B cell (primary cell): Measurements from ENCODE around the gene HOXD1. TPM values are rescaled to one million over a fixed set of nuclear protein-coding genes. Genes with fewer than 3 reads are reported as not detected.

Source experiments
- ATAC-seq: fragments of 200-7000 bp; cut with Tn5 transposase; one replicate; pipeline ENCODE4 v1.10.0; 2021; ENCODE audit warnings: low read depth, mild to moderate bottlenecking, moderate number of reproducible peaks, moderate library complexity
- CTCF ChIA-PET: fragments of 350-600 bp; sonication (Branson Sonifier 250); formaldehyde crosslinking; loops from one replicate; lab custom pipeline; 2021; ENCODE audit warnings: antibody characterized with exemption, inconsistent platforms; lab: Charles Lee
- POLR2A ChIA-PET: fragments of 350-600 bp; sonication (Branson Sonifier 250); formaldehyde crosslinking; loops from one replicate; lab custom pipeline; 2021; ENCODE audit warnings: antibody characterized with exemption; lab: Charles Lee
- DNase-seq: peaks from one replicate; pipeline ENCODE4 v3.0.0; 2013
- H2AFZ ChIP-seq: 2 replicates; pipeline ENCODE4 v1.6.1; 2012; ENCODE audit warnings: mild to moderate bottlenecking, low read depth, low read length; ENCODE audit not compliant: insufficient read depth, poor library complexity, severe bottlenecking
- H3K27ac ChIP-seq, 2 donors: 1 replicate in 1 of 2; 2 replicates in 1 of 2; pipeline ENCODE4 v1.5.1; 2012 to 2013; ENCODE audit warnings: low read length in 2 of 2, mild to moderate bottlenecking in 2 of 2, moderate library complexity in 1 of 2
- H3K27me3 ChIP-seq, 4 experiments: fragments of 200-600 bp in 1 of 4; sonication (generic) in 1 of 4; replicated peaks in 1 of 4; 1 replicate in 2 of 4; 2 replicates in 2 of 4; pipeline versions ENCODE4 v1.6.1 to v1.7.0; 2013 to 2016; ENCODE audit warnings: low read length in 3 of 4, mild to moderate bottlenecking in 2 of 4, mixed read lengths in 1 of 4, moderate library complexity in 1 of 4; ENCODE audit not compliant: insufficient read depth in 4 of 4, control insufficient read depth in 3 of 4; ENCODE audit errors: control extremely low read depth in 1 of 4
- H3K36me3 ChIP-seq, 2 experiments: replicated peaks in 1 of 2; 1 replicate in 1 of 2; 2 replicates in 1 of 2; pipeline versions ENCODE4 v1.6.1 to v1.7.1; 2013; ENCODE audit warnings: low read length in 1 of 2; ENCODE audit not compliant: insufficient read depth in 2 of 2, control insufficient read depth in 1 of 2; ENCODE audit errors: control extremely low read depth in 1 of 2, extremely low read depth in 1 of 2
- H3K4me1 ChIP-seq, 2 donors: fragments of 200-600 bp in 1 of 2; sonication (generic) in 1 of 2; 1 replicate in 1 of 2; 2 replicates in 1 of 2; pipeline versions ENCODE4 v1.5.1 to v1.6.1; 2013 to 2017; ENCODE audit warnings: low read length in 2 of 2; ENCODE audit not compliant: control insufficient read depth in 2 of 2, insufficient read depth in 2 of 2
- H3K4me2 ChIP-seq: replicated peaks from 2 replicates; pipeline ENCODE3; 2012; ENCODE audit warnings: mild to moderate bottlenecking, low read depth, low read length; ENCODE audit not compliant: poor library complexity, severe bottlenecking
- H3K4me3 ChIP-seq, 5 experiments: fragments of 200-600 bp in 1 of 5; sonication (generic) in 1 of 5; 1 replicate in 3 of 5; 2 replicates in 2 of 5; pipeline versions ENCODE4 v1.5.1 to v1.7.0; 2011 to 2016; ENCODE audit warnings: low read length in 4 of 5, mild to moderate bottlenecking in 4 of 5, low read depth in 2 of 5, control low read depth in 1 of 5, moderate library complexity in 1 of 5; ENCODE audit not compliant: insufficient read depth in 1 of 5; ENCODE audit errors: control extremely low read depth in 1 of 5, extremely low read depth in 1 of 5
- H3K79me2 ChIP-seq: fragments of 200-600 bp; sonication (generic); one replicate; pipeline ENCODE4 v1.6.0; 2016; ENCODE audit warnings: low read length; ENCODE audit not compliant: control insufficient read depth, insufficient read depth
- H3K9ac ChIP-seq: fragments of 200-600 bp; sonication (generic); 2 replicates; pipeline ENCODE4 v1.6.1; 2017; ENCODE audit warnings: mild to moderate bottlenecking, low read length, moderate library complexity
- H3K9me3 ChIP-seq, 3 donors: one replicate each; pipeline versions ENCODE4 v1.6.1 to v1.7.1; 2013; ENCODE audit warnings: low read length in 2 of 3; ENCODE audit not compliant: control insufficient read depth in 2 of 3, insufficient read depth in 1 of 3; ENCODE audit errors: control extremely low read depth in 1 of 3
- H4K20me1 ChIP-seq: 2 replicates; pipeline ENCODE4 v1.6.0; 2012; ENCODE audit warnings: mild to moderate bottlenecking, low read length; ENCODE audit not compliant: insufficient read depth, control insufficient read depth, poor library complexity, severe bottlenecking
- H3K27ac Mint-ChIP-seq: one replicate; pipeline ENCODE4 v1.8.0; 2021; ENCODE audit warnings: mixed read lengths
- H3K27me3 Mint-ChIP-seq: one replicate; pipeline ENCODE4 v1.8.0; 2021; ENCODE audit warnings: mixed read lengths
- H3K4me1 Mint-ChIP-seq: one replicate; pipeline ENCODE4 v1.8.0; 2021; ENCODE audit warnings: mixed read lengths
- H3K4me3 Mint-ChIP-seq: one replicate; pipeline ENCODE4 v1.8.0; 2021; ENCODE audit warnings: mixed read lengths
- H3K9me3 Mint-ChIP-seq: one replicate; pipeline ENCODE4 v1.8.0; 2022; ENCODE audit warnings: mixed read lengths; ENCODE audit not compliant: insufficient read depth
- EZH2 ChIP-seq: IDR thresholded peaks from 2 replicates; pipeline ENCODE4 v1.6.1; 2012; ENCODE audit warnings: borderline replicate concordance, low read depth, mild to moderate bottlenecking, moderate library complexity, low read length; ENCODE audit not compliant: insufficient read depth, poor library complexity, severe bottlenecking
- whole genome bisulfite sequencing: methylation state at CpG from one replicate; pipeline ENCODE4 v1.1.5; 2013; ENCODE audit warnings: missing lambda C conversion rate; ENCODE audit not compliant: insufficient coverage; 5-methylcytosine and 5-hydroxymethylcytosine counted together
- intact Hi-C: fragments of 100-400 bp; cut with micrococcal nuclease; formaldehyde crosslinking; loops from one replicate; pipeline ENCODE4 v1.10.0; 2022
- polyA plus RNA-seq: library from polyadenylated mRNA; depleted of rRNA; stranded (reverse); fragments of >200 nt; gene quantifications from 2 replicates; pipeline ENCODE4 v1.2.3, GENCODE V29; 2012
- total RNA-seq, 2 donors: library from RNA; stranded (reverse); fragments of 120-200 nt in 1 of 2; gene quantifications; 1 replicate in 1 of 2; 2 replicates in 1 of 2; pipeline versions ENCODE4 v1.2.3 to v1.2.4, GENCODE V29; 2013 to 2022
- TF ChIP-seq, protein P1 (sequence below): fragments of 200-600 bp; IDR thresholded peaks from one replicate; pipeline ENCODE4 v1.8.0; 2022; ENCODE audit warnings: antibody characterized with exemption, mild to moderate bottlenecking

Gene HOXD1
- total and polyA plus RNA-seq, 2 donors (not counting 1 experiment from before 2014, with no cell fraction given) = not detected

DNA sequence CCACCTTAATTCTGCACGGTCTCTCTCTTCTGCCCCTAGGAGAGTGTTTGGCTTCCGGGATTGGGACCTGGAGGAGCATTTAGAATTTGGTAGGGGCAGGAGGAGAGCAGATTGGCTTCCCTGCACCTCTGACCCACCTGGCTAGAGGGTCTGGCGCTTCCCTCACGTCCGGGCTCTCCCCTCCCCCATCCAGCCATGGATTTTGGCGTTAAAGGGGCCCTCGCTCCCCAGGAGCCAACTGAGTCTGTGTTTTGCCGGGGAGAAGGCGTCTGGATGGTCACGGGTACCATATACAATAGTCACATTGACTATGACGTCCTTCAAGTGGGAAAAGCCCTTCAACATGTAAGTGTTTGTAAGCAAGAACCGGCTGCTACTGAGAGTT lies 24.8 kb upstream of the HOXD1 start:
- Mint-ChIP-seq H3K4me1 (peaks cover 6% of the 10 kb centered on the region), H3K27me3 (peaks cover 68% of the 10 kb centered on the region), H3K27ac (no peak overlapping the region), H3K4me3 (no peak overlapping the region), H3K9me3 (no peaks in the 10 kb centered on the region)
- no peaks in the 10 kb centered on the region for H4K20me1 ChIP-seq
- ChIA-PET CTCF (no interaction called here), POLR2A (no interaction called here)
- H2AFZ ChIP-seq = no peak overlapping the region
- H3K4me3 ChIP-seq = no peak overlapping the region
- H3K9me3 ChIP-seq = peaks cover 0 to 58% (median 0%) of the 10 kb centered on the region in 3 donors
- H3K4me1 ChIP-seq = peaks cover 9 to 16% of the 10 kb centered on the region in 2 donors
- H3K4me2 ChIP-seq = no peak overlapping the region
- no peak for ATAC-seq
- DNase-seq = no peak
- WGBS = no CpG with 5 or more reads among the region's 12 CpGs
- no peak overlapping the region for H3K27ac ChIP-seq
- no peak for TF ChIP-seq EZH2
- TF ChIP-seq, protein P1, sequence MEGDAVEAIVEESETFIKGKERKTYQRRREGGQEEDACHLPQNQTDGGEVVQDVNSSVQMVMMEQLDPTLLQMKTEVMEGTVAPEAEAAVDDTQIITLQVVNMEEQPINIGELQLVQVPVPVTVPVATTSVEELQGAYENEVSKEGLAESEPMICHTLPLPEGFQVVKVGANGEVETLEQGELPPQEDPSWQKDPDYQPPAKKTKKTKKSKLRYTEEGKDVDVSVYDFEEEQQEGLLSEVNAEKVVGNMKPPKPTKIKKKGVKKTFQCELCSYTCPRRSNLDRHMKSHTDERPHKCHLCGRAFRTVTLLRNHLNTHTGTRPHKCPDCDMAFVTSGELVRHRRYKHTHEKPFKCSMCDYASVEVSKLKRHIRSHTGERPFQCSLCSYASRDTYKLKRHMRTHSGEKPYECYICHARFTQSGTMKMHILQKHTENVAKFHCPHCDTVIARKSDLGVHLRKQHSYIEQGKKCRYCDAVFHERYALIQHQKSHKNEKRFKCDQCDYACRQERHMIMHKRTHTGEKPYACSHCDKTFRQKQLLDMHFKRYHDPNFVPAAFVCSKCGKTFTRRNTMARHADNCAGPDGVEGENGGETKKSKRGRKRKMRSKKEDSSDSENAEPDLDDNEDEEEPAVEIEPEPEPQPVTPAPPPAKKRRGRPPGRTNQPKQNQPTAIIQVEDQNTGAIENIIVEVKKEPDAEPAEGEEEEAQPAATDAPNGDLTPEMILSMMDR = no peak
- H3K36me3 ChIP-seq = no peaks in the 10 kb centered on the region
- intact Hi-C loops = no loop called here
- H3K9ac ChIP-seq = no peak overlapping the region
- no peaks in the 10 kb centered on the region for H3K79me2 ChIP-seq
- H3K27me3 ChIP-seq = peaks cover 0 to 83% (median 60%) of the 10 kb centered on the region in 4 experiments

DNA sequence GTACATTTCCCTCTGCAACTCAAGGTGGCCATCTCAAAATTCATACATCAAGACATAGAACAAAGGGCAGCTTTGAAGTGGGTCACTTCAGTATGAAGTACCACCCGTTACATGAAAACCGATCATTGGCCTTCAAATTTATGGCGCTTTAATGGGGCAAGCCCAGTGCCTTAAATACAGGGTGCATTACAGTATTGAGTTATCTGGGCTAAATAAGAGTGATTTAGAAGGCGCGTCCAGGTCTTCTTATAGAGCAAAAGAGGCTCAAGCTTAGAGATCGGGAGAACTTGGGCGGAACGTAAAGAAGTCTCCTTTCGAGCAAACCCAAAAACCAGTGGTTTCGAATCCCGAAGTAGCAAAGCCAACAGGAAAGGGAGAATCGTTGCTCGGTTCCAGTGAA lies 24.3 kb upstream of the HOXD1 start:
- POLR2A ChIA-PET = no interaction called here
- no peak overlapping the region for H3K4me3 ChIP-seq
- no peaks in the 10 kb centered on the region for H4K20me1 ChIP-seq
- no peak for DNase-seq
- WGBS = 30% methylated on average over 12 of the region's 13 CpGs
- peaks cover 0 to 84% (median 59%) of the 10 kb centered on the region in 4 experiments for H3K27me3 ChIP-seq
- CTCF ChIA-PET = no interaction called here
- TF ChIP-seq, protein P1 = no peak
- TF ChIP-seq EZH2 = no peak
- no peak overlapping the region for H3K27ac ChIP-seq
- H2AFZ ChIP-seq = no peak overlapping the region
- no peak overlapping the region for H3K4me2 ChIP-seq
- Mint-ChIP-seq H3K4me3 (no peak overlapping the region), H3K27me3 (peaks cover 70% of the 10 kb centered on the region), H3K4me1 (peaks cover 6% of the 10 kb centered on the region), H3K9me3 (no peaks in the 10 kb centered on the region), H3K27ac (no peak overlapping the region)
- intact Hi-C loops = no loop called here
- H3K9me3 ChIP-seq = peaks cover 0 to 60% (median 0%) of the 10 kb centered on the region in 3 donors
- no peaks in the 10 kb centered on the region for H3K36me3 ChIP-seq
- peaks cover 9 to 15% of the 10 kb centered on the region in 2 donors for H3K4me1 ChIP-seq
- H3K79me2 ChIP-seq = no peaks in the 10 kb centered on the region
- no peak for ATAC-seq
- no peak overlapping the region for H3K9ac ChIP-seq
